ENCODE results near the gene CAPN1.
"Not testable (repeated sequence)": the region's sequence is repeated elsewhere in the genome, so short reads cannot be mapped to it uniquely, and the experiment has no call there.

DNA sequence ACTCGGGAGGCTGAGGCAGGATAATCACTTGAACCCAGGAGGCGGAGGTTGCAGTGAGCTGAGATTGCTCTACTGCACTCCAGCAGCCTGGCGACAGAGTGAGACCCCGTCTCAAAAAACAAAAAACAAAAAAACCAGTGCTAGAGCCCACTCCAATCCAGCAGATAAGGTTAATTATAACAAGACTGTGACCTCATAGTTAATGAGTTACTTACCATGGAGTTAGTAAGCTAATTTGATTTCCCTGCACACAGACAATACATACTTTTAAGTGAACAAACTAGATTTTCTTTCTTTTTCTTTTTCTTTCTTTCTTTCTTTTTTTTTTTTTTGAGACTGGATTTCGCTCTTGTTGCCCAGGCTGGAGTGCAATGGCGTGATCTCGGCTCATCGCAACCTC, 63.3 kb downstream of the CAPN1 start:
- not testable (repeated sequence) for TF ChIP-seq CTCF (IDR thresholded peaks at IDR 0.05; ENCODE audit: low read length); EZH2 (IDR thresholded peaks at IDR 0.05; ENCODE audit: borderline replicate concordance, low read length)
